NCI-H524 treated with DMSO at 0.1 percent for 48 hours (cell line): ENCODE data around the gene MYO1C.

Experiments used
- DNase-seq: peaks from one replicate; lab custom pipeline; 2025; lab: John Stamatoyannopoulos, UW

Gene MYO1C

DNA sequence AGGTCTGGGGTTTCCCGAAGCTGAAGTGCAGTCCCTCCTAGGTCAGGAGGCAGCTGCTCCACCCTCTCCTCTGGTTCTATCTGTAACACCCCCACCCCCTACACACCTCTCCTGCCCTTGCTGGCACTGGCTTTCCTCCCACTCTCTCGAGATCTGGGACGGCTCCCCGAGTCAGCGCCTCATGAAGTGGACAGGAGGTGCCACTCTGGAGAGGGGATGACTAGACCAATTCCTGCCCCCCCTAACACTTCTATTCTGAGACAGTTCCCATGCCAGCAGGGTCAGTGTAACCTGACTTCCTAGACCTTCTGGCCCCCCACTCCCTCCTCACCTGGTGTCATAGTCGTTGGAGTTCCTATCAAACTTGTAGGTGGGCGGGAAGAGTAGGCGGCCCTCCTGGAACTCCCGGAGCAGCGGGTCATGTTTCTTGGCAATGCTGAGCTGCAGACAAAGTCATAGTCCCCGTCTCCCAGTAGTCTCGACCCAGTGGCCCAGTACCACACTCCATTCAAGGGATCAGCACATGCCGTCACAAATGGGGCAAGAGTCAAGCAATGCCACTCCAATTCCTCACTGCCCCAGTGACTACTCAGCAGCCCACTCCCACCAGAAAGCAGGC lies 14.3 kb upstream of the MYO1C start:
- no peak for DNase-seq

DNA sequence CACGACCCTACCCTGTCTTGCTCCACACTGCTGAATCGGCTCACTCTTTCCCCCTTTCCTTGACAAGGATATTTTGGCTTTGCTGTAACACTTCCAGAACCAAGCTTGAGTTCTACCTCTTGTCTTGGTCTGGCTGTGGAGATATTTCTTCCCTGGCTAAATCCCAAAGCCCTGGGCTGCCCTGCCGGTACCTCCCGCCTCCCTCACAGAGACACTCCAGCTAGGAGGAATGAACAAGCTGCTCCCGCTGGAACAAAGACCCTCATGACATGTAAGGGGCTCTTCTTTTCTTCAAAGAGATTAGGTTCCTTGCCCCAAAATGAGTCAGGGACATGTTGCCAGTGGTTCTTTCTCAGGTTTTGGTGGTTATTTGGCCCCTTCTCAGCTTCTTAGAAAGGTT lies 13.1 kb upstream of the MYO1C start:
- DNase-seq: no peak

DNA sequence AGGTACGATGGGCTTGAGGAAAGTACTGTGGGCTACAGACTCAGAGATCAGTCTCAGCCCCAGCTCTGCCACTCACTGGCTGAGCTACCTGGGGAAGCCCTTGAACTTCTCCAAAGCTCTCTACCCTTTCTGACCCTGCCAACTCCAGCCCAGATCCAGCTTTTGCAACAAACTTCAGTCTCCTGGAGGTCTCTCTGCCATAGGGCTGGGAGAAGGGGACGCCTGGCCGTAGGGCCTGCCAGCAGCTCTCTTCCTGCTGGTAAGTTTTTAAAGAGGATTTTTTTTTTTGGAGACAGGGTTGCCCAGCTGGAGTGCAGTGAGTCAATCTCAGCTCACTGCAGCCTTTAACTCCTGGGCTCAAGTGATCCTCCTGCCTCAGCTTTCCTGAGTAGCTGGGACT lies 12.4 kb upstream of the MYO1C start:
- no peak for DNase-seq

DNA sequence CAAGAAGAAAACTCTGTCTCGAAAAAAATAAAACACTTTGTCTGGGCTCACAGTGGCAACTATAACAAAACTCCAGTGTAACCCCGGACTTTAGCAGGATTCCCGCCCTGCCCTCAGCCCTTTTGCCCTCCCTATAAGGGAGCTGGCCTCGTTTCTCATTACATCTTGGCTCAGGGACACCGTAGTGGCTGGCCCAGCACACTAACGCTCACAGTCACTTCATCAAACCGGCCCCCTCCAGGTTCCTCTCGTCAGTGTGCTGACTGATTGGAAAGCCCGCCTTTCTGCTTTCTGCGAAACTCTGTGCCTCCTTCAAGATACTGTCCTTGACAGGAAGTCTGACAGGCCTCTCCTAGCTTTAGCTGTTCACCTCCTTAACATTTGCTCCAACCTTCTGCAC lies 11.2 kb upstream of the MYO1C start:
- no peak for DNase-seq

DNA sequence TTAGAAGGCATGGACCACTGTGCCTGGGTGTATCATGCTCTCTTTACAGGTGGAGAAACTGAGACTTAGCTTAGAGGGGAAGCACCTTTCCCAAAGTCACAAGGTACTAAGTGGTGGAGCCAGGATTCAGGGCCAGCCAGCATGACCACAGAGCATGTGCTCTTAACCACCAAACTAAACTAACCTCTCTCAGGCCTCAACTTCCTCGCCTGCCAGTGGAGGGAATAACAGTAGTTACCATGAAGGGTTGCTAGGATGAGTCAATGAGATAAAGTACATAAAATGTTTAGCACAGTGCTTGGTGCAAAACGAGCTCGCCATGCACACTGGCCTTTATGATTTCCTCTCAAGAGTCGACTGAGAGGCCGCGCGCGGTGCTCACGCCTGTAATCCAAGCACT lies 6.4 kb upstream of the MYO1C start:
- DNase-seq: no peak

DNA sequence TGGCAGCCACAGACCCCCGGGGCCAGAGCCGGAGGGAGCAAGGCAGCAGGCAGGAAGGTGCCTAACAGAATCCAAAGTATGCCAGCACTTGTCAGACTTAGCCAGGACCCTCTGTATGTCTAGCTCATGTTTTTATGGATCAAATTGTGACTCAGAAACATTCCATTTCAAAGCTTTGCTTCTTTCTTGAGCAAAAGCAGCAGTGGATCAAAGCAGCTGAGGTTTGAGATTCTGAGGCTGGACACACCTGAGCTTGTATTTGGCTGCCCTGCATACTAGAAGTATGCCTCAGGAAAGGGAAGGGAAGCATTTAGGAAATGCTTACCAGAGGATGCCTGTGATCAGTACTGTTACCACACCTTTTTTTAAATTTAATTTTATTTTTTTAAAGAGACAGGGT lies 5.7 kb upstream of the MYO1C start:
- no peak for DNase-seq

DNA sequence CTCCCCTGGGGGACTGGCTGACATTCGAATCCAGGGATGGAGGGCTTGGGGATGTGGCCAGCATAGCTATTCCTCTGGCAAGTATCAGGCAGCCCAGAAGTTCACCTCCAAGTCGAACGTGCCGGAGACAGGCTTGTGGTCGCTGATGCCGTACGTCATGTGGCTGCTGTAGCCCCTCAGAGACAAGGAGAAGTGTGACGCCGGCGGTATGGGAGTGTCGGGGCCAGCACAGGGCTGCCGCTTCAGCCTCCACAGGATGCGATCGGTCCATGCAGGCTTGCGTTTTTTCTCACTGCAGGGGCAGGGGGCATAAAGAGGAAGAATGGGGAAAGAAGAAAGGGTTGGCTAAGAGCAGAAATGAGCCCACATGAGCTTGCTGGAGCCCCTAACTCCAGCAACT lies 5.3 kb upstream of the MYO1C start:
- no peak for DNase-seq

DNA sequence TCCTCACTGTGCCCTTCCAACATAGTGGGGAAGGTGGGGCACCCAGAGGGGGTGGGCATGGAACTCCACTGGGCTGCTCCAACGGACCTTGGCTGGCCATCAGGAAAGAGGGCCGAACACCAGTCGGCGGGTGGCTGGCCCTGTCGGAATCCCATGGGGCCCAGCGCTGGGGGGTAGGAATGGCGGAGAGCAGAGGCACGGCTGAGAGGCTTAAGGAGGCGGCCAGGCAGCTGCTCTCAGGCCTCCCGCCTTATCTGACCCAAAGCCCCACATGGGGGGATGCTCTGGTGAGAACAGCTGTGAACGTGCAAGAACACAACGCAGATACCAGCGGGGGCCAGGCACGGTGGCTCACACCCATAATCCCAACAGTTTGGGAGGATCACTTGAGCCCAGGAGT lies 4.4 kb upstream of the MYO1C start:
- DNase-seq: no peak

DNA sequence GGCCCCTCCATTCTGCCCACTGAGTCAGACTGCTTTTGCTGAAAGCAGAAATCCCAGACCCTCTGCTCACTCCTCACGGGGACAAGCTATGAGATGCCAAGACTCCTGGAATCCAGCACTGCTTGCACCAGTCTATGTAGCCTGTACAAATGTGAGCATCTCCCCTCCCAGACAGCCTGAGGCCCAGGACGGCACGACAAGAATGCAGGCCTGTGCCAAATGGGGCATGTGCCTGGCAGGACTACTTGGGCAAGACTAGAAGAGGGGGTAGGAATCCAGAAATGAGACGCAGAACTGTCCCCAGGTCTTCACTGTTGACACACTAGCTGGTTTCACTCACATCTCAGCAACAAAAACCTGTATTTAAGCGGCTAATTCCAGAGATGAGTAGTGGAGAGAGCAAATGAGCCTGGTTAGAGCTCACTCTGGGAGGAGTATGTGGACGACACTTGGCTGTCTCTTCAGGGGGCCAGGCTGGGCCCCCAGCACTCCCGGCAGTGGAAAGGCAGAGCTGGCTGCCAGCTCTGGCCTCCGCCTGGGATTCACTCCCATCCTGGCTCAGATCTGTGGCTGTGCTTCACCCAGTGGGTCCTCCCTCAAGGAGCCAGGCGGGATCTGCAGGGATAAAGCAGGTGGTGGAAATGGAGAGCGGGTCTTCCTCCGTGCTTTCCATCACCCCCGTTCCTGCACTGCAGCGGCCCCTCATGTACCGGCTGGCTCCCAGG lies 2.9 kb upstream of the MYO1C start:
- DNase-seq: no peak

DNA sequence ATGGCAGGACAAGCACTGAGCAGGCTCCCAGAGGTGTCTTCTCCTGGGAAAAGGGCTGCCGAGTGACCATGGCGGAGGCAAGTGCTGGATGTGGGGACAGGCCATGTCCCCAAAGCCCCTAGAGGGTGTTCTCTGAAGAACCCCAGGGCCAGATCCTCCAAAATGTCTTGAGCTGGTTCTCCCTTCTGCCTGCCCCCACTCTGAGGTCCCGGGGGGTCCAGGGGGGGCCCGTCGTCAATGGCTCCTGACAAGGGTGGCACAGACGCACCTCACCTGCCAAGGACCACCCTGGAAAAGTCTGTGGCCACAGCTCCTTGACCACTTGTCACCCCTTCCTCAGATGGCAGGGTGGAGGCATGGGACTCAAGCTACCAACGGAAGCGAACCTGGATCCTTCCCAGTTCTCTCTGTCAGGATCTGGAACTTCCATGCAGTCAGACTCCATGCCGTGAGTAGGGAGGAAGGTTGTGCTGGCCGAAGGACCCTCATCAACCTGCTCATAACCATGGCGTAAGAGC lies 2.3 kb upstream of the MYO1C start:
- DNase-seq: no peak

DNA sequence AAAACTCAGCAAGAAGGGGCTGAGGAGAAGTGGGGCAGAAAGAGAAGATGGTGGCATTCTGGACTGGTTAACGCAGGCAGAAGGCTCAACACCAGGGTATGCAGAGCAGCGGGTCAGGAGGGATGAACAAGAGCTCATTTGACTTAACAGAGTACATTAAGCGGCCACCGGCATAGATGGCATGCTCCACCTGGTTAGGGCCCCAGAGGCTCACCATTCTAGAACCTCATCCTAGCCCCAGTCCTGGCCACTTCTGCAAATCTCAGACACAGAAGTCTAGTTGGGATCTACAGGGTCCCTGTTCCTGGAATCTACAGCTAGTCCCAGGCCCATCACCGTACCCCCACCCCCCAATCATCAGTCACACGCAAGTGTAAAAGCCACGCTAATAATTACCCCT lies 1.7 kb upstream of the MYO1C start:
- DNase-seq: no peak

DNA sequence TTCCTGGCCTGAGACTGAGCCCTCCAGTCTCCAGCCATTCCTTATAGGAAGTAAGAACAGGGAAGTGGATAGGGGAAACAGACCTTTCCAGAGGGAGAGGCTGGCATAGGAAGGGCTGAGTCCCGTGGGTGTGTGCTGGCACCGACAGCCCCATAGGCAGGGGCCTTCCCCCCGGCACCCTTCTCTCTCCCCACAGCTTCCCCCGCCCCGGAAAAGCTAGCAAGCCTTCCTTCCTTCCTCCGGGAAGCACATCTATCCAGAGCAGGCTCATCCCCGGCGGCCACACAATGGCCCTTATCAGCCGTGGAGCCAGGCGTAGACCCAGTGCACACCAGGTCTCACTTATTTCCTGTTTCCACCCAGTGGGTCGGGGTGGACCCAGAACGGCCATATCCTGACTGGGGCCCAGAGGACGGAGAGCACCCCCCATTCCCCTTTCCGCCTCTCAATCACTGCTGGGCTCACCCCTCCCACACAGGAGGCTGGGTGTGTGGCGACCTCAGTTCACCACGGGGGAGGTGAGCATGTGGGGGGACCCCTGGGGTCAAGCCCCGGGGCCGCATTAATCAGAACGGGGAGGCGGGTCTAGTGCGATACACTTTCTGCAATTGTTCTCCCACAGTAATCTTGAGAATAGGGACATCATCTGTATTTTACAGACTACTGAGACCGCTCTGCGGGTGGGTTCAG lies 950 bp upstream of the MYO1C start:
- DNase-seq: no peak

DNA sequence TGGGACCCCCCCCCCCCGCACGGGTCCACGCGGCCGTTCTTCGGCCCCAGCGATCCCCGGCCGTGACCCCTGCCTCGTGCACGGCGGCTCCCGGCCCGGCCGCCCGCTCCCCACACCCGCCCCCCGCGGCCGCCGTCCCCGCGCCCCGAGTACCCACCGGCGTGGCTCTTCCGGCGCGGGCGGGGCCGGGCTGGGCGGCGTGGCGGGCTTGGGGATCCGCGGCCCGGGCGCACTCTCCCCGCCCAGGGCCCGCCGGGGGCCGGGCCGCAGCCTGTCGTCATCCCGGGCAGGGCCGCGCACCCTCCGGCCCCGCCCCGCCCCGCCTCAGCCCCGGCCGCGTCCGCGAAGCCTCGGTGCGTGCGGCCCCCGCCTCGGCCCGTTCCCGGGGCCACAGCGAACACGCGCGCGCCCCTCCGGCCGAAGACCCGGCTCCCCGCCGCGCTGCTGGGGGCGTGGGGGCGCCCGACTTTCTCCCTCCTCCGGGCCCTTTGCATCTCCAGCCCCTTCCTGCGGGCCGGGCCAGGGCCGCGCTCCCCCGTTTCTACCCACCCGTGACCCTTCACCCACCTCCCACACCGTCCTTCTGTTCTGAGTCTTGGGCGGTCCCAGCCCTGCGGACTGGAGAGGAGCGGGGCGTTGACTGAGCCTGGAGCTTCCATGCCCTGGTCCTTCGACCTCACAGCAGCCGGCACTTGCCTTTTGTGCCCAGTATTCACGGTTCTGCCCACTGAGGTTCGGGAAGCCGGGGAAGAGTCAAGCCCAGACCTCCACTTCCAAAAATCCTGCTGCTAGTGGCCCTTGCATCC lies 840 bp downstream of the MYO1C start:
- no peak for DNase-seq

DNA sequence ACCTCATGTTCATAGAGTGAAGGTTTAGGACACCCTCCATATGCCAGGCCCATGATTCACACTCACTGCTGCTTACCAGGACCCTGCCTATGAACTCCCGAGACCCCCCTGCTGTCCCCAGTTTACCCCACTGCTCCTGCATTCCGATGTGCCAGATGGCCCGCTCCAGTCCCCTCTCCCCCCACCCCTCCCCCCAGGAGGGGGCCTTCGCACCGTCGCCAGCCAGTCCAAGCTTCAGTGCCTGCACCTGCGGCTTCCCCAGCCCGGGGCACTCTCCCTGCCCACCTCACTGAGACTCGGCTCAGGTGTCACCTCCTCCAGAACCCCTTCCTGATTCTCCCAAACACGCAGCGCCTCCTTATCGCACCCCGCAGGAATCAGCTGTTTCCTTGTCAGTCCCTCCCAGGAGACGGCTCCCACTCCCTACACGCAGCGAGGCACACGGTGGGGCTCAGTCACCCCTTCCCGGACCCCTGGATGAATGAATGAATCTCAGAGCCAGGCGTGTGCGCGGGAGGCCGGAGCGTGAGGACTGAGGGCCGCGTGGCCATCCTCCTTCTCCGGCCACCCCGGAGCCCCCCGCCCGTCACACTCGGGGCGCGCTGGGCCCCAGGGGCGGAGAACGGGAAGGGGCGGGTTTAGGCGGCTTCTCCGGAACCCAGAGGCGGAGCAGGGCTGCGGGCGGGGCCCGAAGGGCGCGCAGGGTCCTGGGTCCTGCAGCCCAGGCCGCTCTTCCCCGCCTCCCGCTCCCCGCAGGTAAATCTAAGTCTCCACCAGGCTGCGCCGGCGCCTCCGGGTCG lies 1.6 kb downstream of the MYO1C start:
- no peak for DNase-seq

DNA sequence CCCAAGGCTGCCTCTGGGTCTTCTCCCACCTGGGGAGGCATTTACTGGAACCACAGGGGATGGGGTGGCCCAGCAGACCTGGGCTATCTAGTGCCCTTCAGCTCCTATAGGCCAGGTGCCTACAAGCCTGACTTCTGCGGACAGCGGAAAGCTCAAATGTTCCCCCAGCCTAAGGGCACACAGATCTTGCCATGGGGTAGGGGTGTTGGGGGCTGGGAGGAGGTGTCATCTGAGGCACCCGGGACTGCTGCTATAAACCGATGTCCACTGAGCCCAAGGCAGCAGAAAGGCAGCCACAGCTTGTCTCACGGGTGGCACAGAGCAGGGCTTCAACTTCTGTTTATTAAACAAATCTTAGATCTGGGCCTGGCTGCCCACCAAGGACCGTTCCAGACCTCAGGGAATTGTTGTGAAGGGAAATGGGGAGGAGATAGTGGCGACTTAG lies 3.6 kb downstream of the MYO1C start:
- DNase-seq: no peak

DNA sequence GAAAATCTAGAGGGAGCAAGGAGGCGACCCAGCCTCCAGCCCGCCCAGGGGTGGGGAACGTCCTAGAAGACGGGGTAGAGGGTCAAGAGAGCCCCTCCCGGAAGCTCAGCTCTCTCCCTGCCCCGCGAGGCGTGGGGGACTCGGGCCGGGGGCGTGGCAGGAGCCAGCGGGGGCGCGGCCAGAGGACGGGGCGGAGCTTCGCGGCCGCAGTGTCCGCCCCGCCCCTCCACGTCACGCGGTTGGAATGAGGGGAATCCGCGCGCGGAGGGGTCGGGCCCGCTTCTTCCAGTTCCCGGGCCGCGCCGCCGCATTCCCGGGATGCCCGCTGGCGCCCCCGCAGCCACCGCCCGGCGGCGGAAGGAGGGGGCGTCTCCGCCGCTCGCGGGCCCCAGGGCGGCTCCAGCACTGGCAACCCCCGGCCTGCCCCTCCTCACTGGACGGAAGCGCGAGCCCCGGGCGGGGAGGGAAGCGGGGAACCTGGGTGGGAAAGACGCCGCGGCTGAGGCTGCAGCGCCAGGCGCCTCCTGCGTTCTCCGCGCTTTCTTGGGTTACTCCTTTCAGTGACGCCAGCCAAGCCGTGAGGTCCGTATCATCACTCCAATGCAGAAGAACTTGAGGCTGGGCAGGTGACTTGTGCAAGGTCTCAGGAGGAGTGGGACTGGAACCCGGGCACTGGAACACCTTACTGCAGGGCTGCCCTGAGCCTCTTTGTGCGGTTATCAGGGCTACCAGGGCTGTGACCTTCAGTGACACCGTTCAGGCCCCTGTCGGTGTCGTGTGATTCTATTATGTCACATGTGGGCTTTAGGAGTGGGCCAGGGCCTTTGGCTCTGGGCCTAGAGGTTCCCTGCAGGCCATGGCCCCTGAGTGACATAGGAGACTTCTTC lies 4.3 kb downstream of the MYO1C start:
- no peak for DNase-seq

DNA sequence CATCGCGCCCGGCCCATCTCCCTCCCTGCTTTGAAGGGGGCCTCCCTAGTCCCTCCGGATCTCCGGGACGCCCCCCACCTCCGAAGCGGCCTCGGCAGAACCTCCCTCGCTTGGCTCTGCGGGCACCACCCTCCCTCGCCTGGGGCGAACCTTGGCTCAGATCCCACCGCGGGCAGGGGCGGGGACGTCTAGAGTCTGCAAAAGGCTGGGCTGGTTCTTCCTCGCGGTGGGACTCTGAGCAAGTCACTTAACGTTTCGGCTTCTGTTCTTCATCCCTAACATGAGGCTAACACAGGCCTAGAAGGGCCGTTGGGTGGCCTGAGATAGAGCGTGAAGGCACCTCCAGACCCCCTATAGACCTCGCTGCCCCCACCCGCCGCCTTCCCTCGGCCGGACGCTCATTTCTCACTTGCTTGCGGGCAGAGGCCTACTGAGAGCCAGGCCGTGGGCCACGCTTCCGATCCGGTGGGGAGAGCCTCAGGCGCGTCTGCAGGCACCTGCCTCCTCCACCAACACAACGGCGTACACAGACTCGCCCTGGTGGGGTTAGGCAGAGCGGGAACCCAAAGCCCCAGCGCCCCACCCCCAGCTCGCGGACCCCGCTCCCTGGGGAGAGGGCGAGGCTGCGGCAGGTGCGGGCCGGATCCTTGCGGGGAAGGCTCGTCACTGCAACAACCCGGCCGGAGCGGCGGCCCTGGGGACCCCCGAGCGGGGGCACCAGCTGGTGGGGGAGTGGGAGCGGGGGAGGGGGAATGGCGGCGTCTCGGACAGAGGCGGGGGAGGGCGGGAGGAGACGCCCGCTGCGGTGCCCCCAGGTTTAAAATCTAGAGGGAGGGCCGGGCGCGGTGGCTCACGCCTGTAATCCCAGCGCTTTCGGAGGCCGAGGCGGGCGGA lies 5.4 kb downstream of the MYO1C start:
- no peak for DNase-seq

DNA sequence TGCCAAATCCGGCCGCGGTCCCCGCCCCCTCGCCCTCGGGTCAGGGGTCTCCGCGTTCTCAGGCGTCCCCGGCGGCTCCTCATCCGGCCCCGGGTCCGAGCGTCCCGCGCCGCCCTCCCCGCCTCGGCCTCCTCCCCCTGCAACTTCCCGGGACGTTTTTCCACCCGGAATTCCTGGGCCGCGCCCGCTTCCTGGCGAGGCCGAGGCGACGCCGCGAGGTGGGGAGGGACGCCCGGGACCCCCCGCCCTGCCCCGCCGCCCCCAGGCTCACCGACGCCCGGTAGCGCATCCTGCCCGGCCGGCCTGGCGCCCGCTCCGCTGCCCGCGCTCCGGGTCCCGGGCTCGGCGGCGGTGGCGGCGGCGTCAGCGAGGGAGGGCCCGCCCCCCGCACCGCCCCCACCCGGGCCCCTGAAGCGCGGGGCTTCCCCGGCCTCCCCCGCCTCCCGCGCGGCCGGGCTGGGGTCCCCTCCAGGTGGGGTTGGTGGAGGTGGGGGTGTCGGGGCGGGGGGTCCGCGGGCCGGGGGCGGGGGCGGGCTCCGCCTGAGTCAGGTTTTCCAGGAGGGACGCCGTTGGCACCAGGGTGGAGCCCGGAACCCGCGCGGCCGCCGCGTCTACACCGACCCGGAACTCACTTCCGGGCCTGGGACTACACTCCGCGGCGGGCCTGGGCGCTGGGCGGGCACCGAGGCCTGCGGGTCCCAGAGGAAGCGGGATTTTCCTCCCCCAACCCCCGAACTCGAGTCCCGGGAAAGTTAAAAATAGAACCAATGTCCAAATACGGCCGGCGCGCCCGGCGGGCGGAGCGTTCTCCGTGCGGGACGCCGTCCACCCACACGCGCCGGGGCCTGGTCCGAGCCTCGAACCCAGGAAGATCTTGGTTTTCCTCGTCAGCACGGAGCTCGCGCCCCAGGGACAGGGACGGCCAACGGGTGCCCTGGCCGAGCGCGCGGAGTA lies 6.8 kb downstream of the MYO1C start:
- DNase-seq: no peak
